H9 (cell line): Measurements from ENCODE around the gene TMEM266. TPM values are rescaled to one million over a fixed set of nuclear protein-coding genes. Genes with fewer than 3 reads are reported as not detected.

Experiments
- DNase-seq: peaks from one replicate; pipeline ENCODE4 v3.0.0-alpha.2; 2017
- H2AFZ ChIP-seq: one replicate; pipeline ENCODE4 v1.6.1; 2013; ENCODE audit warnings: mild to moderate bottlenecking, low read length, control low read depth, moderate library complexity
- H2AK5ac ChIP-seq: 2 replicates; pipeline ENCODE4 v1.6.1; 2013; ENCODE audit warnings: low read length, control low read depth, mixed read lengths; ENCODE audit not compliant: insufficient read length
- H2BK120ac ChIP-seq: one replicate; pipeline ENCODE4 v1.6.1; 2013; ENCODE audit warnings: low read depth, mild to moderate bottlenecking, low read length, control low read depth, inconsistent platforms; ENCODE audit not compliant: poor library complexity, severe bottlenecking
- H2BK12ac ChIP-seq: 2 replicates; pipeline ENCODE4 v1.6.1; 2013; ENCODE audit warnings: low read length, control low read depth, mixed read lengths, low read depth; ENCODE audit not compliant: insufficient read length
- H2BK15ac ChIP-seq: 2 replicates; pipeline ENCODE4 v1.6.1; 2013; ENCODE audit warnings: low read depth, low read length, control low read depth
- H2BK20ac ChIP-seq: one replicate; pipeline ENCODE4 v1.6.1; 2013; ENCODE audit warnings: low read depth, mild to moderate bottlenecking, low read length, control low read depth, inconsistent platforms; ENCODE audit not compliant: poor library complexity, severe bottlenecking
- H2BK5ac ChIP-seq: 2 replicates; pipeline ENCODE4 v1.6.1; 2013; ENCODE audit warnings: low read length, control low read depth, mixed read lengths; ENCODE audit not compliant: insufficient read length
- H3K14ac ChIP-seq: 2 replicates; pipeline ENCODE4 v1.6.1; 2013; ENCODE audit warnings: low read length, control low read depth; ENCODE audit not compliant: insufficient read depth
- H3K18ac ChIP-seq: 2 replicates; pipeline ENCODE4 v1.6.1; 2013; ENCODE audit warnings: low read depth, mild to moderate bottlenecking, mixed read lengths, low read length, control low read depth; ENCODE audit not compliant: insufficient read length
- H3K23ac ChIP-seq: 2 replicates; pipeline ENCODE4 v1.6.1; 2013; ENCODE audit warnings: low read length, control low read depth, mixed read lengths, low read depth; ENCODE audit not compliant: insufficient read length
- H3K23me2 ChIP-seq: 2 replicates; pipeline ENCODE4 v1.6.1; 2013; ENCODE audit warnings: low read depth, mild to moderate bottlenecking, mixed read lengths, low read length, control low read depth; ENCODE audit not compliant: insufficient read length, poor library complexity, severe bottlenecking
- H3K27ac ChIP-seq: 2 replicates; pipeline ENCODE4 v1.5.1; 2013; ENCODE audit warnings: low read length, control low read depth, mixed read lengths, low read depth; ENCODE audit not compliant: insufficient read length
- H3K27me3 ChIP-seq: 2 replicates; pipeline ENCODE4 v1.6.1; 2013; ENCODE audit warnings: low read length, control low read depth, inconsistent platforms; ENCODE audit not compliant: insufficient read depth
- H3K4ac ChIP-seq: 2 replicates; pipeline ENCODE4 v1.6.1; 2013; ENCODE audit warnings: low read depth, mild to moderate bottlenecking, control low read depth, inconsistent platforms, low read length, moderate library complexity
- H3K4me1 ChIP-seq: 2 replicates; pipeline ENCODE4 v1.6.1; 2013; ENCODE audit warnings: low read length, control low read depth, inconsistent platforms; ENCODE audit not compliant: insufficient read depth
- H3K4me2 ChIP-seq: 2 replicates; pipeline ENCODE4 v1.6.1; 2013; ENCODE audit warnings: low read length, control low read depth, mixed read lengths; ENCODE audit not compliant: insufficient read length, insufficient read depth
- H3K56ac ChIP-seq: 2 replicates; pipeline ENCODE4 v1.6.1; 2013; ENCODE audit warnings: low read depth, mild to moderate bottlenecking, mixed read lengths, low read length, control low read depth; ENCODE audit not compliant: insufficient read length
- H3K79me1 ChIP-seq: 2 replicates; pipeline ENCODE4 v1.6.1; 2013; ENCODE audit warnings: low read depth, mild to moderate bottlenecking, moderate library complexity, low read length, control low read depth, inconsistent platforms; ENCODE audit not compliant: insufficient read depth, poor library complexity, severe bottlenecking
- H3K79me2 ChIP-seq: 2 replicates; pipeline ENCODE4 v1.6.1; 2013; ENCODE audit warnings: low read length, control low read depth, inconsistent platforms; ENCODE audit not compliant: insufficient read depth
- H3K9ac ChIP-seq: 2 replicates; pipeline ENCODE4 v1.6.1; 2013; ENCODE audit warnings: low read length, control low read depth, mixed read lengths; ENCODE audit not compliant: insufficient read length; ENCODE audit errors: extremely low read depth
- H3K9me3 ChIP-seq: one replicate; pipeline ENCODE4 v1.6.1; 2013; ENCODE audit warnings: low read depth, low read length, inconsistent platforms; ENCODE audit not compliant: control insufficient read depth
- H3T11ph ChIP-seq: one replicate; pipeline ENCODE4 v1.6.1; 2013; ENCODE audit warnings: mild to moderate bottlenecking, low read length, control low read depth, inconsistent platforms
- H4K20me1 ChIP-seq: one replicate; pipeline ENCODE4 v1.6.1; 2013; ENCODE audit not compliant: control insufficient read depth, insufficient read length, insufficient read depth
- H4K5ac ChIP-seq: 2 replicates; pipeline ENCODE4 v1.6.1; 2013; ENCODE audit warnings: low read depth, mild to moderate bottlenecking, mixed read lengths, low read length, control low read depth; ENCODE audit not compliant: insufficient read length
- H4K8ac ChIP-seq: replicated peaks from 2 replicates; pipeline ENCODE4 v1.6.1; 2013; ENCODE audit warnings: low read length, control low read depth, mixed read lengths, low read depth; ENCODE audit not compliant: insufficient read length
- H4K91ac ChIP-seq: 2 replicates; pipeline ENCODE4 v1.6.1; 2013; ENCODE audit warnings: low read depth, mild to moderate bottlenecking, moderate library complexity, mixed read lengths, low read length, control low read depth; ENCODE audit not compliant: insufficient read length
- H3K27ac Mint-ChIP-seq, 3 experiments: 2 replicates in 2 of 3; 3 replicates in 1 of 3; pipeline ENCODE4 v1.8.0; 2020 to 2021; ENCODE audit warnings: mixed read lengths in 3 of 3, mild to moderate bottlenecking in 1 of 3, moderate library complexity in 1 of 3
- H3K27me3 Mint-ChIP-seq: 2 replicates; pipeline ENCODE4 v1.8.0; 2021; ENCODE audit warnings: low read depth, mild to moderate bottlenecking, moderate library complexity, mixed read lengths
- H3K36me3 Mint-ChIP-seq, 3 experiments: 2 replicates in 2 of 3; 3 replicates in 1 of 3; pipeline ENCODE4 v1.8.0; 2020 to 2021; ENCODE audit warnings: low read depth in 3 of 3, mixed read lengths in 3 of 3; ENCODE audit not compliant: insufficient read depth in 1 of 3
- H3K4me1 Mint-ChIP-seq, 2 experiments: 2 replicates each; pipeline ENCODE4 v1.8.0; 2020; ENCODE audit warnings: mixed read lengths in 2 of 2
- H3K4me3 Mint-ChIP-seq, 2 experiments: 2 replicates in 1 of 2; 3 replicates in 1 of 2; pipeline ENCODE4 v1.8.0; 2020 to 2021; ENCODE audit warnings: mild to moderate bottlenecking in 2 of 2, mixed read lengths in 2 of 2, moderate library complexity in 1 of 2
- H3K9me3 Mint-ChIP-seq, 2 experiments: 2 replicates in 1 of 2; 3 replicates in 1 of 2; pipeline ENCODE4 v1.8.0; 2020; ENCODE audit warnings: mild to moderate bottlenecking in 2 of 2, mixed read lengths in 2 of 2, moderate library complexity in 1 of 2
- CTCF ChIP-seq: fragments of 200-600 bp; sonication (generic); conservative IDR thresholded peaks from 3 replicates; pipeline ENCODE4 v1.8.0; 2021; ENCODE audit warnings: antibody characterized with exemption, mild to moderate bottlenecking
- WGBS: extraction: QIAGEN DNeasy Blood & Tissue Kit; methylation state at CpG from one replicate; pipeline ENCODE4 v1.1.7; 2013; ENCODE audit warnings: missing lambda C conversion rate, low lambda C conversion rate, mixed read lengths; ENCODE audit not compliant: insufficient read length; ENCODE audit errors: extremely low coverage; 5-methylcytosine and 5-hydroxymethylcytosine counted together
- total RNA-seq: library from RNA; stranded (reverse); gene quantifications from 2 replicates; pipeline ENCODE4 v1.2.1, GENCODE V29; 2021

TMEM266 gene
- total RNA-seq, 1 experiment from 2014 or later, result 0.81 TPM

GRCh38 chr15:76158815-76159214, 99.0 kb downstream of the TMEM266 start:
- Histone ChIP-seq H4K5ac (no peak overlapping the region), H3K9ac (no peak overlapping the region), H3K14ac (no peak overlapping the region; the same call in 1 of the 2 replicates), H4K20me1 (no peaks in the 10 kb centered on the region), H2BK15ac (no peak overlapping the region), H3K4me2 (no peak overlapping the region), H3K4me1 (no peaks in the 10 kb centered on the region), H3K79me1 (no peaks in the 10 kb centered on the region), H3K79me2 (no peaks in the 10 kb centered on the region), H3K23ac (no peak overlapping the region), H3K18ac (no peak overlapping the region), H2BK120ac (no peak overlapping the region), H3K27ac (no peak overlapping the region), H2AFZ (no peak overlapping the region), H2BK20ac (no peak overlapping the region), H2AK5ac (no peak overlapping the region), H3K27me3 (no peaks in the 10 kb centered on the region), H2BK5ac (no peak overlapping the region), H3K56ac (no peak overlapping the region), H2BK12ac (no peak overlapping the region), H4K8ac (no peak overlapping the region), H3K23me2 (no peaks in the 10 kb centered on the region), H4K91ac (no peak overlapping the region), H3K4ac (no peak overlapping the region), H3T11ph (no peak overlapping the region), H3K9me3 (no peaks in the 10 kb centered on the region)
- H3K36me3 Mint-ChIP-seq, result no peaks in the 10 kb centered on the region; a peak in 1 of 7 replicates
- no peak overlapping the region for H3K27ac Mint-ChIP-seq
- H3K27me3 Mint-ChIP-seq, result peaks cover 5% of the 10 kb centered on the region
- H3K4me3 Mint-ChIP-seq, result no peak overlapping the region
- no peak for TF ChIP-seq CTCF
- peaks cover 4 to 10% of the 10 kb centered on the region in 2 experiments; a peak in 3 of 4 replicates for H3K4me1 Mint-ChIP-seq
- no peaks in the 10 kb centered on the region for H3K9me3 Mint-ChIP-seq
- DNase-seq, result no peak
- no CpG with 5 or more reads among the region's 5 CpGs for WGBS
